GM12878 (cell line): ENCODE measurements around the gene CCL4. TPM values are rescaled to one million over a fixed set of nuclear protein-coding genes. Genes with fewer than 3 reads are reported as not detected.

Experiments used
- ATAC-seq: fragments of 200-7000 bp; cut with Tn5 transposase; 3 replicates; pipeline ENCODE4 v1.9.1; 2020; ENCODE audit warnings: mild to moderate bottlenecking, moderate library complexity
- BruUV-seq: library from RNA; stranded (reverse); fragments of 400-500 nt; replicated peaks from 2 replicates; lab custom pipeline; 2021; lab: Mats Ljungman, UMichigan
- CTCF ChIA-PET: fragments of 300-600 bp; sonication (Branson Sonifier 250); formaldehyde crosslinking; extraction: SDS; loops from one replicate; lab custom pipeline; 2021; ENCODE audit warnings: inconsistent platforms; lab: Yijun Ruan, JAX
- POLR2A ChIA-PET: fragments of 350-600 bp; formaldehyde crosslinking; extraction: SDS; loops from one replicate; lab custom pipeline; 2021; ENCODE audit warnings: inconsistent platforms; lab: Charles Lee
- RAD21 ChIA-PET: fragments of 300-600 bp; sonication (Branson Sonifier 250); formaldehyde crosslinking; loops from one replicate; lab custom pipeline; 2023; ENCODE audit warnings: antibody characterized with exemption; ENCODE audit not compliant: unreplicated experiment; lab: Charles Lee
- SMC1A ChIA-PET: fragments of 300-600 bp; sonication (Branson Sonifier 250); formaldehyde crosslinking; loops from one replicate; lab custom pipeline; 2023; ENCODE audit not compliant: unreplicated experiment, uncharacterized antibody; lab: Charles Lee
- DNase-seq: peaks from one replicate; pipeline ENCODE4 v3.0.0-alpha.2; 2011; ENCODE audit warnings: low read depth, low spot score
- FAIRE-seq: peaks from 3 replicates; lab custom pipeline; 2011; peaks lifted over from hg19 to GRCh38; lab: Jason Lieb, UNC
- H2AFZ ChIP-seq: 2 replicates; pipeline ENCODE4 v1.6.0; 2011; ENCODE audit warnings: low read depth, low read length, control low read depth; ENCODE audit not compliant: control insufficient read depth
- H3K27ac ChIP-seq: 2 replicates; pipeline ENCODE4 v1.5.1; 2011; ENCODE audit warnings: control low read depth; ENCODE audit not compliant: control insufficient read depth, insufficient read depth
- H3K27me3 ChIP-seq, 2 experiments: replicated peaks in 1 of 2; 2 replicates each; pipeline versions ENCODE4 v1.6.0 to v1.6.1; 2011; ENCODE audit warnings: low read length in 1 of 2; ENCODE audit not compliant: control insufficient read depth in 2 of 2, insufficient read depth in 2 of 2
- H3K36me3 ChIP-seq, 2 experiments: 2 replicates each; pipeline ENCODE4 v1.5.1; 2011; ENCODE audit warnings: low read length in 1 of 2; ENCODE audit not compliant: control insufficient read depth in 2 of 2, insufficient read depth in 2 of 2
- H3K4me1 ChIP-seq: 2 replicates; pipeline ENCODE4 v1.6.1; 2011; ENCODE audit warnings: mild to moderate bottlenecking, low read length, moderate library complexity, mixed read lengths; ENCODE audit not compliant: control insufficient read depth, insufficient read depth
- H3K4me2 ChIP-seq: 2 replicates; pipeline ENCODE4 v1.6.0; 2011; ENCODE audit warnings: control low read depth; ENCODE audit not compliant: control insufficient read depth, insufficient read depth
- H3K4me3 ChIP-seq: fragments of 200-600 bp; sonication (generic); 2 replicates; pipeline ENCODE4 v1.5.1; 2016
- H3K79me2 ChIP-seq: 2 replicates; pipeline ENCODE4 v1.6.0; 2011; ENCODE audit warnings: low read length; ENCODE audit not compliant: control insufficient read depth, insufficient read depth
- H3K9ac ChIP-seq: 2 replicates; pipeline ENCODE4 v1.8.0; 2011; ENCODE audit warnings: low read length, control low read depth, mixed read lengths; ENCODE audit not compliant: control insufficient read depth, insufficient read depth
- H3K9me3 ChIP-seq: replicated peaks from 3 replicates; pipeline ENCODE4 v1.5.1; 2011; ENCODE audit warnings: mild to moderate bottlenecking, low read length; ENCODE audit not compliant: control insufficient read depth, insufficient read depth
- H4K20me1 ChIP-seq: 2 replicates; pipeline ENCODE4 v1.6.0; 2011; ENCODE audit not compliant: control insufficient read depth, insufficient read depth
- WGBS: methylation state at CpG from one replicate; pipeline ENCODE4 v1.1.6; 2016; ENCODE audit warnings: low lambda C conversion rate; ENCODE audit not compliant: insufficient replicate concordance, insufficient coverage; ENCODE audit errors: missing lambda C conversion rate; 5-methylcytosine and 5-hydroxymethylcytosine counted together
- in situ Hi-C: fragments of 300-500 bp; cut with MboI; formaldehyde crosslinking; loops from 9 replicates; pipeline ENCODE4 v1.14.3; 2018; ENCODE audit warnings: mixed read lengths
- intact Hi-C: fragments of 100-400 bp; cut with micrococcal nuclease; formaldehyde crosslinking; loops from one replicate; pipeline ENCODE4 v1.14.2; 2022; ENCODE audit not compliant: unreplicated experiment
- polyA plus RNA-seq, 11 experiments: library from polyadenylated mRNA; depleted of rRNA in 4 of 11; unstranded in 6 of 11; stranded (reverse) in 5 of 11; fragments of >200 nt; fragmentation: Nextera tagmentation in 4 of 11; fragmentation: Illumina TruSeq in 1 of 11; extraction: Ambion mirVana in 4 of 11; extraction: Trizol in 1 of 11; gene quantifications; 1 replicate in 1 of 11; 2 replicates in 10 of 11; pipeline versions ENCODE4 v1.2.1 to v1.2.3, GENCODE V29; 2011 to 2016; ENCODE audit warnings: inconsistent platforms in 2 of 11, missing spikeins in 2 of 11, low read depth in 1 of 11
- total RNA-seq, 4 experiments: library from RNA; depleted of rRNA in 3 of 4; stranded (reverse); fragments of >200 nt in 3 of 4; fragmentation: Illumina TruSeq in 1 of 4; extraction: Trizol in 1 of 4; gene quantifications; 2 replicates each; pipeline versions ENCODE4 v1.2.1 to v1.2.3, GENCODE V29; 2013 to 2021
- TF ChIP-seq, protein P1 (sequence below): IDR thresholded peaks from 2 replicates; pipeline ENCODE4 v1.6.1; 2012; ENCODE audit warnings: low read length, inconsistent platforms
- TF ChIP-seq, protein P2 (sequence below): fragments of 450-650 bp; IDR thresholded peaks from 2 replicates; pipeline ENCODE4 v1.6.1; 2017; ENCODE audit warnings: low read depth, mild to moderate bottlenecking, moderate library complexity

The CCL4 gene
- total and polyA plus RNA-seq, 10 of the 15 experiments (the other 5 are each of a cell fraction or from before 2014, with no cell fraction given): 18.7 to 741 (median 79.4) TPM

DNA sequence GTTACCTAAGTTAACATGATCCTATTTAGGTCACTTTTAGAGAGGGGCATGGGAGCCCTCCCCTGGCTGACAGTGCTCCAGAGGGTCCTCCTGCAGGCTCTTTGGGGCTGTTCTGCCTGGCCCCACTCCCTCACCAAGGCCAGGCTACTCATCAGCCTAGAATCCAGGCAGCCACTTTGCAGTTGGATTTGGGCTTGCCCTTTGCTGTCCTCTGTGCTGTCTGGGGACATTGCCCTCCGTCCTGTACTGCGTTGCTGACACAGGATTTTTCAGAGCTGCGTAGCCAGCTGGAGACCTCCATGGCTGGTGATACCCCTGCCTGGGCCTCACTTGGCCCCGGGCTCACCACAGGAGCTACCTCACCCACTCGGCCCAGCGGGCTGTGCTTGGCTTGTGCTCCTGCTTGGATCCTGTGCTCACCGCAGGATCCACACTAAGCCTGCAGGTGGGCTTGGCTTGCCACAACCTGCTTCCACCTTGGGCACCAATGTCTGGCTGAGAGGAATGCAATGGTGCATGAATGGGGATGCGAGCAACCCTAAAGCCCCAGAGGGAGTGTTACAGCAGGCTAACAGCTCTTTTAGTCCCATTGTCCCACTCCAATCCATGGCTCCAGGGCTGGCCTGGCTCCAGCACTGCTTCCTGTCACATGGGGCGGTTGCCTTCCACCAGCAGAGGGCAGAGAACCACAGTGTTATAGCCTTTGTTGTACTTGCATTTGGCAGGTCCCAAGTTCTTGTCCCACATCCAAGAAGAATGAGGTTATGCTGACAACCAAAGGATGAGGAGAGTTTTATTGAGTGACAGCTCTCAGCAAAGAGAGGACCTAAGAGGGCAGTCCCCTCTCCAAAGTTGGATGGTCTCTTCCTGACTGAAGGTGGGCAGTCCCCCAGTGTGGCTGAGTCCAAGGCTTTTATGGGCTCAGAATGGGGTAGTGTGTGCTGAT is 21.5 kb downstream of the CCL4 start:
- peaks cover 18% of the 10 kb centered on the region for H3K9me3 ChIP-seq
- H3K79me2 ChIP-seq: no peaks in the 10 kb centered on the region
- FAIRE-seq (no peak), DNase-seq (no peak), ATAC-seq (no peak)
- CTCF ChIA-PET: interaction anchor here (0.7 to 1.3 kb wide), 2 partner anchors 7 to 18 kb away, joined by 3 read pairs; no protein-coding TSS in a partner anchor
- no peaks in the 10 kb centered on the region for H4K20me1 ChIP-seq
- POLR2A ChIA-PET: no interaction called here
- no peaks in the 10 kb centered on the region for H3K36me3 ChIP-seq
- WGBS: 71% methylated on average over 9 of the region's 9 CpGs
- H2AFZ ChIP-seq: no peak overlapping the region
- no peak overlapping the region for H3K4me3 ChIP-seq
- H3K27me3 ChIP-seq: no peaks in the 10 kb centered on the region
- no peak overlapping the region for H3K27ac ChIP-seq
- in situ Hi-C loops: loop anchor here (25.0 kb wide), 1 partner anchor 362 kb away; the partner anchor contains the start of gene ZNHIT3
- TF ChIP-seq, protein P1, sequence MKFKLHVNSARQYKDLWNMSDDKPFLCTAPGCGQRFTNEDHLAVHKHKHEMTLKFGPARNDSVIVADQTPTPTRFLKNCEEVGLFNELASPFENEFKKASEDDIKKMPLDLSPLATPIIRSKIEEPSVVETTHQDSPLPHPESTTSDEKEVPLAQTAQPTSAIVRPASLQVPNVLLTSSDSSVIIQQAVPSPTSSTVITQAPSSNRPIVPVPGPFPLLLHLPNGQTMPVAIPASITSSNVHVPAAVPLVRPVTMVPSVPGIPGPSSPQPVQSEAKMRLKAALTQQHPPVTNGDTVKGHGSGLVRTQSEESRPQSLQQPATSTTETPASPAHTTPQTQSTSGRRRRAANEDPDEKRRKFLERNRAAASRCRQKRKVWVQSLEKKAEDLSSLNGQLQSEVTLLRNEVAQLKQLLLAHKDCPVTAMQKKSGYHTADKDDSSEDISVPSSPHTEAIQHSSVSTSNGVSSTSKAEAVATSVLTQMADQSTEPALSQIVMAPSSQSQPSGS: no peak
- TF ChIP-seq, protein P2, sequence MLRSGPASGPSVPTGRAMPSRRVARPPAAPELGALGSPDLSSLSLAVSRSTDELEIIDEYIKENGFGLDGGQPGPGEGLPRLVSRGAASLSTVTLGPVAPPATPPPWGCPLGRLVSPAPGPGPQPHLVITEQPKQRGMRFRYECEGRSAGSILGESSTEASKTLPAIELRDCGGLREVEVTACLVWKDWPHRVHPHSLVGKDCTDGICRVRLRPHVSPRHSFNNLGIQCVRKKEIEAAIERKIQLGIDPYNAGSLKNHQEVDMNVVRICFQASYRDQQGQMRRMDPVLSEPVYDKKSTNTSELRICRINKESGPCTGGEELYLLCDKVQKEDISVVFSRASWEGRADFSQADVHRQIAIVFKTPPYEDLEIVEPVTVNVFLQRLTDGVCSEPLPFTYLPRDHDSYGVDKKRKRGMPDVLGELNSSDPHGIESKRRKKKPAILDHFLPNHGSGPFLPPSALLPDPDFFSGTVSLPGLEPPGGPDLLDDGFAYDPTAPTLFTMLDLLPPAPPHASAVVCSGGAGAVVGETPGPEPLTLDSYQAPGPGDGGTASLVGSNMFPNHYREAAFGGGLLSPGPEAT: peak; percentile 48; the same call in 1 of the 2 replicates
- RAD21 ChIA-PET: no interaction called here
- SMC1A ChIA-PET: interaction anchor here (1.2 to 9.0 kb wide), 4 partner anchors 7 to 156 kb away, joined by 3 to 128 read pairs (median 4); no protein-coding TSS in a partner anchor
- intact Hi-C loops: no loop called here
- H3K4me2 ChIP-seq: no peak overlapping the region
- no peak overlapping the region for H3K9ac ChIP-seq
- BruUV-seq: no TSS peak
- H3K4me1 ChIP-seq: peaks cover 18% of the 10 kb centered on the region
